GM12878 (cell line): Measurements from ENCODE around the gene MRPL41. TPM values are rescaled to one million over a fixed set of nuclear protein-coding genes. Genes with fewer than 3 reads are reported as not detected.

Experiments
- ATAC-seq: fragments of 200-7000 bp; cut with Tn5 transposase; 3 replicates; pipeline ENCODE4 v1.9.1; 2020; ENCODE audit warnings: mild to moderate bottlenecking, moderate library complexity
- BruUV-seq: library from RNA; stranded (reverse); fragments of 400-500 nt; replicated peaks from 2 replicates; lab custom pipeline; 2021; lab: Mats Ljungman, UMichigan
- CTCF ChIA-PET: fragments of 300-600 bp; sonication (Branson Sonifier 250); formaldehyde crosslinking; extraction: SDS; loops from one replicate; lab custom pipeline; 2021; ENCODE audit warnings: inconsistent platforms; lab: Yijun Ruan, JAX
- POLR2A ChIA-PET: fragments of 350-600 bp; formaldehyde crosslinking; extraction: SDS; loops from one replicate; lab custom pipeline; 2021; ENCODE audit warnings: inconsistent platforms; lab: Charles Lee
- RAD21 ChIA-PET: fragments of 300-600 bp; sonication (Branson Sonifier 250); formaldehyde crosslinking; loops from one replicate; lab custom pipeline; 2023; ENCODE audit warnings: antibody characterized with exemption; ENCODE audit not compliant: unreplicated experiment; lab: Charles Lee
- SMC1A ChIA-PET: fragments of 300-600 bp; sonication (Branson Sonifier 250); formaldehyde crosslinking; loops from one replicate; lab custom pipeline; 2023; ENCODE audit not compliant: unreplicated experiment, uncharacterized antibody; lab: Charles Lee
- DNase-seq: peaks from one replicate; pipeline ENCODE4 v3.0.0-alpha.2; 2011; ENCODE audit warnings: low read depth, low spot score
- FAIRE-seq: peaks from 3 replicates; lab custom pipeline; 2011; peaks lifted over from hg19 to GRCh38; lab: Jason Lieb, UNC
- H2AFZ ChIP-seq: 2 replicates; pipeline ENCODE4 v1.6.0; 2011; ENCODE audit warnings: low read depth, low read length, control low read depth; ENCODE audit not compliant: control insufficient read depth
- H3K27ac ChIP-seq: 2 replicates; pipeline ENCODE4 v1.5.1; 2011; ENCODE audit warnings: control low read depth; ENCODE audit not compliant: control insufficient read depth, insufficient read depth
- H3K27me3 ChIP-seq, 2 experiments: replicated peaks in 1 of 2; 2 replicates each; pipeline versions ENCODE4 v1.6.0 to v1.6.1; 2011; ENCODE audit warnings: low read length in 1 of 2; ENCODE audit not compliant: control insufficient read depth in 2 of 2, insufficient read depth in 2 of 2
- H3K36me3 ChIP-seq, 2 experiments: 2 replicates each; pipeline ENCODE4 v1.5.1; 2011; ENCODE audit warnings: low read length in 1 of 2; ENCODE audit not compliant: control insufficient read depth in 2 of 2, insufficient read depth in 2 of 2
- H3K4me1 ChIP-seq: 2 replicates; pipeline ENCODE4 v1.6.1; 2011; ENCODE audit warnings: mild to moderate bottlenecking, low read length, moderate library complexity, mixed read lengths; ENCODE audit not compliant: control insufficient read depth, insufficient read depth
- H3K4me2 ChIP-seq: 2 replicates; pipeline ENCODE4 v1.6.0; 2011; ENCODE audit warnings: control low read depth; ENCODE audit not compliant: control insufficient read depth, insufficient read depth
- H3K4me3 ChIP-seq: fragments of 200-600 bp; sonication (generic); 2 replicates; pipeline ENCODE4 v1.5.1; 2016
- H3K79me2 ChIP-seq: 2 replicates; pipeline ENCODE4 v1.6.0; 2011; ENCODE audit warnings: low read length; ENCODE audit not compliant: control insufficient read depth, insufficient read depth
- H3K9ac ChIP-seq: 2 replicates; pipeline ENCODE4 v1.8.0; 2011; ENCODE audit warnings: low read length, control low read depth, mixed read lengths; ENCODE audit not compliant: control insufficient read depth, insufficient read depth
- H3K9me3 ChIP-seq: replicated peaks from 3 replicates; pipeline ENCODE4 v1.5.1; 2011; ENCODE audit warnings: mild to moderate bottlenecking, low read length; ENCODE audit not compliant: control insufficient read depth, insufficient read depth
- H4K20me1 ChIP-seq: 2 replicates; pipeline ENCODE4 v1.6.0; 2011; ENCODE audit not compliant: control insufficient read depth, insufficient read depth
- CBX3 ChIP-seq: fragments of 200-600 bp; sonication (generic); IDR thresholded peaks from 2 replicates; pipeline ENCODE4 v1.6.1; 2016; ENCODE audit warnings: low read depth, borderline replicate concordance
- CREB1 ChIP-seq: IDR thresholded peaks from 2 replicates; pipeline ENCODE4 v1.6.1; 2012; ENCODE audit warnings: low read depth, mild to moderate bottlenecking, inconsistent platforms
- EED ChIP-seq: sonication (generic); IDR thresholded peaks from 2 replicates; pipeline ENCODE4 v1.6.1; 2016; ENCODE audit warnings: antibody characterized with exemption, low read depth
- ESRRA ChIP-seq: IDR thresholded peaks from 2 replicates; pipeline ENCODE4 v1.6.1; 2012; ENCODE audit warnings: mild to moderate bottlenecking, low read length, improper control_type of control experiment
- IRF5 ChIP-seq: fragments of 450-650 bp; IDR thresholded peaks from 2 replicates; pipeline ENCODE4 v1.6.1; 2017; ENCODE audit warnings: borderline replicate concordance
- KDM1A ChIP-seq: fragments of 200-600 bp; sonication (generic); IDR thresholded peaks from 2 replicates; pipeline ENCODE4 v1.6.1; 2016; ENCODE audit warnings: borderline replicate concordance
- NFIC ChIP-seq: IDR thresholded peaks from 2 replicates; pipeline ENCODE4 v1.6.1; 2012; ENCODE audit warnings: low read depth, mild to moderate bottlenecking, inconsistent platforms, low read length, moderate library complexity
- PML ChIP-seq: IDR thresholded peaks from 2 replicates; pipeline ENCODE4 v1.6.1; 2012; ENCODE audit warnings: low read length, inconsistent platforms
- RAD21 ChIP-seq: IDR thresholded peaks from 2 replicates; pipeline ENCODE4 v1.6.1; 2011; ENCODE audit warnings: mild to moderate bottlenecking, low read depth, low read length, moderate library complexity; ENCODE audit not compliant: insufficient read depth
- SIX5 ChIP-seq: IDR thresholded peaks from 2 replicates; pipeline ENCODE4 v1.6.1; 2011; ENCODE audit warnings: mild to moderate bottlenecking, low read depth, low read length, moderate library complexity; ENCODE audit not compliant: severe bottlenecking
- SREBF2 ChIP-seq: IDR thresholded peaks from 2 replicates; pipeline ENCODE4 v1.6.1; 2012; ENCODE audit warnings: mild to moderate bottlenecking, low read length
- TBL1XR1 ChIP-seq: IDR thresholded peaks from 2 replicates; pipeline ENCODE4 v1.6.1; 2012; ENCODE audit warnings: low read depth, low read length, improper control_type of control experiment
- WGBS: methylation state at CpG from one replicate; pipeline ENCODE4 v1.1.6; 2016; ENCODE audit warnings: low lambda C conversion rate; ENCODE audit not compliant: insufficient replicate concordance, insufficient coverage; ENCODE audit errors: missing lambda C conversion rate; 5-methylcytosine and 5-hydroxymethylcytosine counted together
- in situ Hi-C: fragments of 300-500 bp; cut with MboI; formaldehyde crosslinking; loops from 9 replicates; pipeline ENCODE4 v1.14.3; 2018; ENCODE audit warnings: mixed read lengths
- intact Hi-C: fragments of 100-400 bp; cut with micrococcal nuclease; formaldehyde crosslinking; loops from one replicate; pipeline ENCODE4 v1.14.2; 2022; ENCODE audit not compliant: unreplicated experiment
- polyA plus RNA-seq, 11 experiments: library from polyadenylated mRNA; depleted of rRNA in 4 of 11; unstranded in 6 of 11; stranded (reverse) in 5 of 11; fragments of >200 nt; fragmentation: Nextera tagmentation in 4 of 11; fragmentation: Illumina TruSeq in 1 of 11; extraction: Ambion mirVana in 4 of 11; extraction: Trizol in 1 of 11; gene quantifications; 1 replicate in 1 of 11; 2 replicates in 10 of 11; pipeline versions ENCODE4 v1.2.1 to v1.2.3, GENCODE V29; 2011 to 2016; ENCODE audit warnings: inconsistent platforms in 2 of 11, missing spikeins in 2 of 11, low read depth in 1 of 11
- total RNA-seq, 4 experiments: library from RNA; depleted of rRNA in 3 of 4; stranded (reverse); fragments of >200 nt in 3 of 4; fragmentation: Illumina TruSeq in 1 of 4; extraction: Trizol in 1 of 4; gene quantifications; 2 replicates each; pipeline versions ENCODE4 v1.2.1 to v1.2.3, GENCODE V29; 2013 to 2021
- TF ChIP-seq, protein P1 (sequence below): fragments of 450-650 bp; IDR thresholded peaks from 2 replicates; pipeline ENCODE4 v1.6.1; 2016; ENCODE audit warnings: mild to moderate bottlenecking, moderate library complexity, borderline replicate concordance
- TF ChIP-seq, protein P2 (sequence below): fragments of 450-650 bp; formaldehyde crosslinking; IDR thresholded peaks from 2 replicates; pipeline ENCODE4 v1.5.0; 2022; ENCODE audit warnings: mild to moderate bottlenecking, missing genetic modification characterization

Gene MRPL41
- total and polyA plus RNA-seq, 10 of the 15 experiments (the other 5 are each of a cell fraction or from before 2014, with no cell fraction given): 1.3 to 116 (median 40.1) TPM

DNA sequence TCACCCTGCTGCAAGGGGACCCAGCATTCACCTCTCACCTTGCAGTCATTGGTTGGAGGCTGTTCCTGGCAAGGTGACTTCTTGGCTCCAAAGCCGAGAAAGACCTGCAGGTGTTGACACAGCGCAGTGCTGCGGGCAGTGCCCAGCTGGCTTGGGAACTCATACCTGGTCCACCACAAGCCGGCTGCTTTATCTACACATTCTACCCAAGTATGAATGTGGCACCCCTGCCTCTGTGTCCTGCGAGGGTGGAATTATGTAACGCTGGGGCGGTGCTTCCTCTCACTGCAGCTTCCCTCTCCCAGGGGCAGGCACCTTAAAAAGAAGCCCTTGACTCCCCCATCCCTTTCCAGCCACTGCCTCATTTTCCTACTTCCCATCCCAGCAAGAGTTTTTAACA, 41.1 kb downstream of the MRPL41 start:
- Histone ChIP-seq H3K9ac (no peak overlapping the region), H3K79me2 (peaks cover 14% of the 10 kb centered on the region), H4K20me1 (no peaks in the 10 kb centered on the region), H3K36me3 (peaks cover 3 to 5% of the 10 kb centered on the region in 2 experiments; a peak in 3 of 4 replicates), H3K4me2 (no peak overlapping the region), H2AFZ (no peak overlapping the region), H3K4me1 (peaks cover 6% of the 10 kb centered on the region; the same call in 1 of the 2 replicates), H3K9me3 (no peaks in the 10 kb centered on the region), H3K27me3 (no peaks in the 10 kb centered on the region)
- POLR2A ChIA-PET: interaction anchor here (1.1 kb wide), 1 partner anchor 15 kb away, joined by 3 read pairs; no protein-coding TSS in a partner anchor
- FAIRE-seq (no peak), DNase-seq (no peak)
- CTCF ChIA-PET: interaction anchor here (0.6 kb wide), 1 partner anchor 36 kb away, joined by 3 read pairs; no protein-coding TSS in a partner anchor
- SMC1A ChIA-PET: no interaction called here
- 87% methylated on average over 7 of the region's 7 CpGs for WGBS
- RAD21 ChIA-PET: no interaction called here
- in situ Hi-C loops: no loop called here
- intact Hi-C loops: no loop called here
- TF ChIP-seq IRF5 (no peak), CBX3 (no peak), PML (no peak), ESRRA (no peak), CREB1 (no peak), TBL1XR1 (no peak), RAD21 (no peak), KDM1A (no peak), SIX5 (no peak), SREBF2 (no peak), NFIC (no peak), EED (no peak)
- TF ChIP-seq, protein P1, sequence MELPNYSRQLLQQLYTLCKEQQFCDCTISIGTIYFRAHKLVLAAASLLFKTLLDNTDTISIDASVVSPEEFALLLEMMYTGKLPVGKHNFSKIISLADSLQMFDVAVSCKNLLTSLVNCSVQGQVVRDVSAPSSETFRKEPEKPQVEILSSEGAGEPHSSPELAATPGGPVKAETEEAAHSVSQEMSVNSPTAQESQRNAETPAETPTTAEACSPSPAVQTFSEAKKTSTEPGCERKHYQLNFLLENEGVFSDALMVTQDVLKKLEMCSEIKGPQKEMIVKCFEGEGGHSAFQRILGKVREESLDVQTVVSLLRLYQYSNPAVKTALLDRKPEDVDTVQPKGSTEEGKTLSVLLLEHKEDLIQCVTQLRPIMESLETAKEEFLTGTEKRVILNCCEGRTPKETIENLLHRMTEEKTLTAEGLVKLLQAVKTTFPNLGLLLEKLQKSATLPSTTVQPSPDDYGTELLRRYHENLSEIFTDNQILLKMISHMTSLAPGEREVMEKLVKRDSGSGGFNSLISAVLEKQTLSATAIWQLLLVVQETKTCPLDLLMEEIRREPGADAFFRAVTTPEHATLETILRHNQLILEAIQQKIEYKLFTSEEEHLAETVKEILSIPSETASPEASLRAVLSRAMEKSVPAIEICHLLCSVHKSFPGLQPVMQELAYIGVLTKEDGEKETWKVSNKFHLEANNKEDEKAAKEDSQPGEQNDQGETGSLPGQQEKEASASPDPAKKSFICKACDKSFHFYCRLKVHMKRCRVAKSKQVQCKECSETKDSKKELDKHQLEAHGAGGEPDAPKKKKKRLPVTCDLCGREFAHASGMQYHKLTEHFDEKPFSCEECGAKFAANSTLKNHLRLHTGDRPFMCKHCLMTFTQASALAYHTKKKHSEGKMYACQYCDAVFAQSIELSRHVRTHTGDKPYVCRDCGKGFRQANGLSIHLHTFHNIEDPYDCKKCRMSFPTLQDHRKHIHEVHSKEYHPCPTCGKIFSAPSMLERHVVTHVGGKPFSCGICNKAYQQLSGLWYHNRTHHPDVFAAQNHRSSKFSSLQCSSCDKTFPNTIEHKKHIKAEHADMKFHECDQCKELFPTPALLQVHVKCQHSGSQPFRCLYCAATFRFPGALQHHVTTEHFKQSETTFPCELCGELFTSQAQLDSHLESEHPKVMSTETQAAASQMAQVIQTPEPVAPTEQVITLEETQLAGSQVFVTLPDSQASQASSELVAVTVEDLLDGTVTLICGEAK: no peak
- TF ChIP-seq, protein P2, sequence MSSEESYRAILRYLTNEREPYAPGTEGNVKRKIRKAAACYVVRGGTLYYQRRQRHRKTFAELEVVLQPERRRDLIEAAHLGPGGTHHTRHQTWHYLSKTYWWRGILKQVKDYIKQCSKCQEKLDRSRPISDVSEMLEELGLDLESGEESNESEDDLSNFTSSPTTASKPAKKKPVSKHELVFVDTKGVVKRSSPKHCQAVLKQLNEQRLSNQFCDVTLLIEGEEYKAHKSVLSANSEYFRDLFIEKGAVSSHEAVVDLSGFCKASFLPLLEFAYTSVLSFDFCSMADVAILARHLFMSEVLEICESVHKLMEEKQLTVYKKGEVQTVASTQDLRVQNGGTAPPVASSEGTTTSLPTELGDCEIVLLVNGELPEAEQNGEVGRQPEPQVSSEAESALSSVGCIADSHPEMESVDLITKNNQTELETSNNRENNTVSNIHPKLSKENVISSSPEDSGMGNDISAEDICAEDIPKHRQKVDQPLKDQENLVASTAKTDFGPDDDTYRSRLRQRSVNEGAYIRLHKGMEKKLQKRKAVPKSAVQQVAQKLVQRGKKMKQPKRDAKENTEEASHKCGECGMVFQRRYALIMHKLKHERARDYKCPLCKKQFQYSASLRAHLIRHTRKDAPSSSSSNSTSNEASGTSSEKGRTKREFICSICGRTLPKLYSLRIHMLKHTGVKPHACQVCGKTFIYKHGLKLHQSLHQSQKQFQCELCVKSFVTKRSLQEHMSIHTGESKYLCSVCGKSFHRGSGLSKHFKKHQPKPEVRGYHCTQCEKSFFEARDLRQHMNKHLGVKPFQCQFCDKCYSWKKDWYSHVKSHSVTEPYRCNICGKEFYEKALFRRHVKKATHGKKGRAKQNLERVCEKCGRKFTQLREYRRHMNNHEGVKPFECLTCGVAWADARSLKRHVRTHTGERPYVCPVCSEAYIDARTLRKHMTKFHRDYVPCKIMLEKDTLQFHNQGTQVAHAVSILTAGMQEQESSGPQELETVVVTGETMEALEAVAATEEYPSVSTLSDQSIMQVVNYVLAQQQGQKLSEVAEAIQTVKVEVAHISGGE (CRISPR knock-in tag): no peak
- TF ChIP-seq, all 136 proteins: peak for 0
- Histone ChIP-seq H3K4me3 (no peak overlapping the region), H3K27ac (no peak overlapping the region)
- BruUV-seq: no TSS peak
- ATAC-seq: no peak
